ENCODE measurements around the gene LMOD3. TPM values are rescaled to one million over a fixed set of nuclear protein-coding genes. Genes with fewer than 3 reads are reported as not detected.

Gene LMOD3
- total RNA-seq, 1 experiment from 2014 or later: not detected

GRCh38 chr3:69058180-69058946 is 64.0 kb downstream of the LMOD3 start:
- H3K36me3 Mint-ChIP-seq (ENCODE audit: insufficient read depth, unreplicated experiment): peaks cover 13% of the 10 kb centered on the region
- intact Hi-C loops (cut with micrococcal nuclease; ENCODE audit: unreplicated experiment): no loop called here
- no TSS peak for BruUV-seq (replicated peaks)
- no peak for DNase-seq
- H3K4me3 Mint-ChIP-seq (ENCODE audit: low read depth, unreplicated experiment): no peak overlapping the region
- H3K27me3 Mint-ChIP-seq (ENCODE audit: unreplicated experiment): no peaks in the 10 kb centered on the region
- TF ChIP-seq CTCF (IDR thresholded peaks at IDR 0.05; ENCODE audit: unreplicated experiment): no peak
- H3K27ac Mint-ChIP-seq (ENCODE audit: unreplicated experiment): no peak overlapping the region
- H3K9me3 Mint-ChIP-seq (ENCODE audit: low read depth, unreplicated experiment): no peaks in the 10 kb centered on the region
- H3K4me1 Mint-ChIP-seq (ENCODE audit: low read depth, unreplicated experiment): no peaks in the 10 kb centered on the region
- CTCF ChIA-PET: interaction anchor here (0.8 kb wide), 1 partner anchor 12 kb away, joined by 3 read pairs; no protein-coding TSS in a partner anchor

Other genes starting within 250 kb of the LMOD3 start
- 0.69 TPM in 1 of 2 replicates, not detected in the other for gene TAFA4, start 190.0 kb downstream of the LMOD3 start, total RNA-seq (2022)
- 16.8 and 21.0 TPM in 2 replicates for gene EOGT, start 108.9 kb downstream of the LMOD3 start, total RNA-seq (2022)
- 31.3 and 34.4 TPM in 2 replicates for gene TMF1, start 70.3 kb downstream of the LMOD3 start, total RNA-seq (2022)
- gene UBA3, start 42.2 kb downstream of the LMOD3 start, total RNA-seq (2022): 55.9 and 64.2 TPM in 2 replicates
- gene ARL6IP5, start 37.7 kb downstream of the LMOD3 start, total RNA-seq (2022): 65.5 and 76.9 TPM in 2 replicates